A673 (cell line): ENCODE results near the gene MAGI3. TPM values are rescaled to one million over a fixed set of nuclear protein-coding genes. Genes with fewer than 3 reads are reported as not detected.

Experiments
- BruUV-seq: library from RNA; stranded (reverse); fragments of 400-500 nt; replicated peaks from 2 replicates; lab custom pipeline; 2021; lab: Mats Ljungman, UMichigan
- CTCF ChIA-PET: fragments of 300-600 bp; sonication (Branson Sonifier 250); formaldehyde crosslinking; loops from one replicate; lab custom pipeline; 2022; ENCODE audit warnings: antibody characterized with exemption; lab: Charles Lee
- POLR2A ChIA-PET: fragments of 300-600 bp; sonication (Branson Sonifier 250); formaldehyde crosslinking; loops from one replicate; lab custom pipeline; 2022; ENCODE audit warnings: antibody characterized with exemption; ENCODE audit not compliant: low non-redundant PET; lab: Charles Lee
- DNase-seq: peaks from one replicate; pipeline ENCODE4 v3.0.0-alpha.2; 2015; ENCODE audit warnings: low spot score
- H3K27ac ChIP-seq: fragments of 200-600 bp; sonication (generic); 2 replicates; pipeline ENCODE4 v1.5.1; 2016; ENCODE audit warnings: mixed run types, low read depth, mild to moderate bottlenecking, mixed read lengths, antibody characterized with exemption, low read length; ENCODE audit not compliant: poor library complexity, severe bottlenecking
- H3K27me3 ChIP-seq: fragments of 200-600 bp; sonication (generic); replicated peaks from 2 replicates; pipeline ENCODE4 v1.6.1; 2017; ENCODE audit warnings: mixed run types, low read depth, mild to moderate bottlenecking, mixed read lengths, antibody characterized with exemption, low read length; ENCODE audit not compliant: insufficient read depth, poor library complexity
- H3K36me3 ChIP-seq: fragments of 200-600 bp; sonication (generic); 2 replicates; pipeline ENCODE4 v1.6.1; 2016; ENCODE audit warnings: mixed run types, mild to moderate bottlenecking, mixed read lengths, antibody characterized with exemption, low read length; ENCODE audit not compliant: insufficient read depth, poor library complexity, severe bottlenecking
- H3K4me1 ChIP-seq: fragments of 200-600 bp; sonication (generic); 2 replicates; pipeline ENCODE4 v1.6.1; 2017; ENCODE audit warnings: mixed run types, mild to moderate bottlenecking, mixed read lengths, antibody characterized with exemption, low read length; ENCODE audit not compliant: insufficient read depth, poor library complexity, severe bottlenecking
- H3K4me3 ChIP-seq: fragments of 200-600 bp; sonication (generic); 2 replicates; pipeline ENCODE4 v1.5.1; 2016; ENCODE audit warnings: low read depth, mixed run types, mild to moderate bottlenecking, mixed read lengths, low read length; ENCODE audit not compliant: poor library complexity, severe bottlenecking
- H3K9me3 ChIP-seq: fragments of 200-600 bp; sonication (generic); 2 replicates; pipeline ENCODE4 v1.6.1; 2016; ENCODE audit warnings: mixed run types, low read depth, mild to moderate bottlenecking, mixed read lengths, antibody characterized with exemption, low read length; ENCODE audit not compliant: poor library complexity, severe bottlenecking
- CTCF ChIP-seq: fragments of 300-800, 200-600 bp; sonication (generic); conservative IDR thresholded peaks from 2 replicates; pipeline ENCODE4 v1.5.1; 2017; ENCODE audit warnings: low read depth, mild to moderate bottlenecking, antibody characterized with exemption, low read length, moderate library complexity, mixed read lengths
- EZH2 ChIP-seq: fragments of 200-600 bp; sonication (generic); IDR thresholded peaks from 2 replicates; pipeline ENCODE4 v1.6.1; 2017; ENCODE audit warnings: borderline replicate concordance, low read depth, mild to moderate bottlenecking, mixed read lengths, antibody characterized with exemption, low read length; ENCODE audit not compliant: poor library complexity, severe bottlenecking
- intact Hi-C: fragments of 100-400 bp; cut with micrococcal nuclease; formaldehyde crosslinking; loops from one replicate; pipeline ENCODE4 v1.10.0; 2022; ENCODE audit not compliant: unreplicated experiment
- total RNA-seq: library from RNA; stranded (reverse); gene quantifications from 2 replicates; pipeline ENCODE4 v1.2.3, GENCODE V29; 2021

Gene MAGI3
- total RNA-seq, 1 experiment from 2014 or later = 5.1 TPM

DNA sequence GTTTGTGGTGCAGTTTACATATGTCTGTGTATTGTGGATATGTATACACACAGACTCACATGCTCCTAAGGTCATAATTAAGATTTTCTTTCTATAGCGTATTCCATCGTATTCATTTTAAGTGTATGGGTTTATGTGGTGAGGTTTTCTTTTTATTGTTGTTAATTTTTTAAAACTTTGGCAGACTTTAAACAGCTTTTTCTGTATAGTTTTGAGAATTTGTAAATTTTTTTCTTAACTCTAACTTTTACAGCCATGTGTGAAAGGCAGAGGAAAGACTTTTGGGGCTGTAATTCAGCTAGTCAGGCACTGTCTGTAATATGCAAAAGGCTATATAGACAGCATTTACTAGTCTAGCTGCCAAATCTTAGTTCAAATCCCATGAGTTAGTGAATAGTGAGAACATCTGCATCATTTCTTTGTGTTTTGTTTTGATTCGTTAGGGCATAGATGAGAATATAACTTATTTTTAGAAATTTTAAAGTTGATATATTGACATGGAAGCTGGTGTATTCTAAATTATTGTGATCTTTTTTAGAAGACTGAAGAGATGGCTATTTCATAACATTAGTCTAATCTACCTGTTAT lies 2.3 kb downstream of the MAGI3 start:
- no peak for TF ChIP-seq CTCF
- no peak for TF ChIP-seq EZH2
- H3K27ac ChIP-seq = no peak overlapping the region
- DNase-seq = no peak
- no TSS peak for BruUV-seq
- no peaks in the 10 kb centered on the region for H3K9me3 ChIP-seq
- H3K36me3 ChIP-seq = no peaks in the 10 kb centered on the region
- H3K4me3 ChIP-seq = no peak overlapping the region
- ChIA-PET CTCF (no interaction called here), POLR2A (no interaction called here)
- H3K4me1 ChIP-seq = peaks cover 8% of the 10 kb centered on the region
- peaks cover 65% of the 10 kb centered on the region for H3K27me3 ChIP-seq
- intact Hi-C loops = no loop called here

DNA sequence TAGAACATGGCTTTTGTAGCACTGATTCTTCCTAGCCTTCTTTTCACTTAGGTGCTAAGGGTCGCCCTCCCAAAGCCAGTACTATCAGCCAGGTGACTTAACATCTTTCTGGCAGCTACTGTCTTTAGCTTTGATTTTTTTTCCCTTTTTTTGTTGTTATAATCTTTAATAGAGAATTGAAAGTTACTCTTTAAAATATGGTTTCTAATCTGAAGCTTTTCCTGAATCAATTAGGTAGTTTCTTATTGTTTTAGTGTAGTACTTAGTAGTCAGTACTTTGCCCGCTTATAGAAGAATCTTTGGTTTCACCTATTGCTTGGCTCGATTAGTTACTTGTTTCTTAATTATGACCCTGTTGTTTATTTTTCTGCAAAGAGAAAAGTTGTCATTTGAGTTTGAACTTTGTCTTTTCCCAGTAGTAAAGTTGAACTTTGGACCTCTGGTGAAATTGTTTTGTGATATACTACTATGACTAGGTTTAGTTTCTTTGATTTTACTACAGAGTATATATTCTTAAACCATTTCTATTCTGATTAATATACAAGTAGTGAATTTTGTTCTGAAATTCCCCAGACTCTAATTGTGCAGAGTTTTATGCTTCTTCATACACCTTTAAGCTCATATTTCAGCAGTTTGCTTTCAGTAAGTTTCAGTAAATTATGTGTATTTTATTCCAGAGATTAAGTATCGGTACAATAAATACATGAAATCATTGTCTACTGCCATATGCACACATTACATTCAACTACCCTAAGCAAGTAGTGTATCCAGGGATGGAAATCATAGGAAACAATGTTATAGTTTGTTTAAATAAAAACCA lies 3.9 kb downstream of the MAGI3 start:
- intact Hi-C loops = no loop called here
- no peak overlapping the region for H3K4me3 ChIP-seq
- no peak for DNase-seq
- BruUV-seq = no TSS peak
- ChIA-PET POLR2A (no interaction called here), CTCF (no interaction called here)
- peaks cover 8% of the 10 kb centered on the region for H3K4me1 ChIP-seq
- H3K27ac ChIP-seq = no peak overlapping the region
- H3K36me3 ChIP-seq = no peaks in the 10 kb centered on the region
- H3K9me3 ChIP-seq = no peaks in the 10 kb centered on the region
- no peak for TF ChIP-seq EZH2
- TF ChIP-seq CTCF = no peak
- H3K27me3 ChIP-seq = peaks cover 81% of the 10 kb centered on the region

- no peak overlapping the region for H3K4me3 ChIP-seq
- BruUV-seq = no TSS peak
- TF ChIP-seq CTCF (no peak), EZH2 (no peak)
- CTCF ChIA-PET = no interaction called here
- POLR2A ChIA-PET = no interaction called here
- DNase-seq = no peak
- H3K4me1 ChIP-seq = peaks cover 9% of the 10 kb centered on the region
- H3K27ac ChIP-seq = no peak overlapping the region
- H3K36me3 ChIP-seq = no peaks in the 10 kb centered on the region
- H3K9me3 ChIP-seq = no peaks in the 10 kb centered on the region
- H3K27me3 ChIP-seq = peaks cover 84% of the 10 kb centered on the region
- intact Hi-C loops = no loop called here
Observed at GRCh38 chr1:113394863-113395259, 4.5 kb downstream of the MAGI3 start.
